ENCODE data around the gene TMEM132D.

The TMEM132D gene

DNA sequence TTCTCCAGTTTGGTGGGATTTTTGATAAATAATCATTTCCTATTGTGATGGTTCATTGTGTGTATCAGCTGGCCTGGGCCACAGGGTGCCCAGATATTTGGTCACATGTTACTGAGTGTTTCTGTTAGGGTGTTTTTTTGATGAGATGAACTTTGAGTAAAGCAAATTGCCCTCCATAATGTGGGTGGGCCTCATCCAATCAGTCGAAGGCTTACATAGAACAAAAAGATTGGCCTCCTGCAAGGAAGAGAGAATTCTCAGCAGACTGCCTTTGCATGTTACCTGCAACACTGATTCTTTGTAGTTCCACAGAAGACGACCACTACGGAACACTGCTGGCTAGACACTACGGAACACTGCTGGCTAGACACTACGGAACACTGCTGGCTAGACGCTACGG lies 609.0 kb downstream of the TMEM132D start:
- no peaks in the 10 kb centered on the region for H3K36me3 ChIP-seq (ENCODE audit: control insufficient read depth in 2 of 2, insufficient read depth in 2 of 2, low read length in 2 of 2)

GRCh38 chr12:129279771-129280170 lies 624.1 kb downstream of the TMEM132D start:
- H3K27me3 ChIP-seq (ENCODE audit: control insufficient read depth in 1 of 2, insufficient read depth in 2 of 2, low read length in 2 of 2) = no peaks in the 10 kb centered on the region
- no peak overlapping the region for H3K9ac ChIP-seq (ENCODE audit: low read length in 2 of 2)
- no peaks in the 10 kb centered on the region for H3K9me3 ChIP-seq (ENCODE audit: control insufficient read depth in 2 of 2, low read length in 2 of 2)
- no peaks in the 10 kb centered on the region for H3K4me1 ChIP-seq (ENCODE audit: control insufficient read depth, insufficient read depth, low read length)
- no peak overlapping the region for H3K27ac ChIP-seq (ENCODE audit: low read length)
- no peaks in the 10 kb centered on the region for H3K36me3 ChIP-seq (ENCODE audit: control insufficient read depth in 2 of 2, insufficient read depth in 2 of 2, low read length in 2 of 2)
- H3K4me3 ChIP-seq (ENCODE audit: low read length in 2 of 2) = no peak overlapping the region

More for the DNA sequence above, 609.0 kb downstream of the TMEM132D start:
- Histone ChIP-seq H3K4me3 (ENCODE audit: low read length in 2 of 2) (no peak overlapping the region), H3K27ac (ENCODE audit: low read length) (no peak overlapping the region), H3K27me3 (ENCODE audit: control insufficient read depth in 1 of 2, insufficient read depth in 2 of 2, low read length in 2 of 2) (peaks cover 0 to 2% of the 10 kb centered on the region in 2 donors), H3K9ac (ENCODE audit: low read length in 2 of 2) (no peak overlapping the region), H3K9me3 (ENCODE audit: control insufficient read depth in 2 of 2, low read length in 2 of 2) (no peaks in the 10 kb centered on the region), H3K4me1 (ENCODE audit: control insufficient read depth, insufficient read depth, low read length) (no peaks in the 10 kb centered on the region)

GRCh38 chr12:129276361-129277060 lies 627.3 kb downstream of the TMEM132D start:
- no peaks in the 10 kb centered on the region for H3K27me3 ChIP-seq (ENCODE audit: control insufficient read depth in 1 of 2, insufficient read depth in 2 of 2, low read length in 2 of 2)
- H3K9me3 ChIP-seq (ENCODE audit: control insufficient read depth in 2 of 2, low read length in 2 of 2) = no peaks in the 10 kb centered on the region
- no peak overlapping the region for H3K9ac ChIP-seq (ENCODE audit: low read length in 2 of 2)
- no peak overlapping the region for H3K27ac ChIP-seq (ENCODE audit: low read length)
- H3K36me3 ChIP-seq (ENCODE audit: control insufficient read depth in 2 of 2, insufficient read depth in 2 of 2, low read length in 2 of 2) = no peaks in the 10 kb centered on the region
- H3K4me3 ChIP-seq (ENCODE audit: low read length in 2 of 2) = no peak overlapping the region
- H3K4me1 ChIP-seq (ENCODE audit: control insufficient read depth, insufficient read depth, low read length) = no peaks in the 10 kb centered on the region

DNA sequence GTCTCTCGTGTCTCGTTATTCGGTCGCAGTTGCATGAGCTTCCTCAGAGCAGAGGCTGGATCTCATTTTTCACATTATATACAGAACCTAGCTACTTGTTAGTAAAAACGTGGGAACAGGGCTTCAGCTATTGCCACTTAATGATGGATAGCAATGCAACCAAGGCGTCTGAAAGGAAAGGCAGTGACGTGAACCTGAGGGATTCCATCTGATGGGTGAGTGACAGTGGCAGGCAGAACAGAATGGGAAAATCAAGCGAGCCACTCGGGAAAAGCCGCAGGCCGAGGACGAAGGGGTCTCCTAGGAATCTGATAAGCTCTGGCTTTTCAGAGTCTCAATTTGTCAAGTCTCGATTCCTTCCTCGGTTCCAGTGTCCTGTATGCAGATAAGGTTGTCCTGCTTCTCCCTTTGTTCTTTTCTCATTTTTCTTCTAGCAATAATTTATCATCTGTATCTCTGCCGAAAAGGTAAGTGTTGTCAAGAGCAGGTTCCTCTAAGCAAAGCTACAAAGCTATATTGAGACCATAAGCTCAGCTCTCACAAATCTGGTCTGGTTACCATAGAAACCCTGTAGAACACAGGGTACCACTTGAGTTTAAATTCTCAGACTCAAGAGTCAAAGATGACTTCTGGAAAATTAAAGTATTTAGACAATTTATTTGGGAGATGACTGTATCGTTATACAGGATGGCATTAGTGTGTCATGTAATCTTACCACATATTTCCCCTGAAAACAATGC lies 633.9 kb downstream of the TMEM132D start:
- Histone ChIP-seq H3K4me3 (ENCODE audit: low read length in 2 of 2) (no peak overlapping the region), H3K9ac (ENCODE audit: low read length in 2 of 2) (no peak overlapping the region), H3K36me3 (ENCODE audit: control insufficient read depth in 2 of 2, insufficient read depth in 2 of 2, low read length in 2 of 2) (no peaks in the 10 kb centered on the region), H3K9me3 (ENCODE audit: control insufficient read depth in 2 of 2, low read length in 2 of 2) (peaks cover 3 to 5% of the 10 kb centered on the region in 2 donors), H3K4me1 (ENCODE audit: control insufficient read depth, insufficient read depth, low read length) (no peaks in the 10 kb centered on the region), H3K27ac (ENCODE audit: low read length) (no peak overlapping the region), H3K27me3 (ENCODE audit: control insufficient read depth in 1 of 2, insufficient read depth in 2 of 2, low read length in 2 of 2) (peaks cover 0 to 2% of the 10 kb centered on the region in 2 donors)

DNA sequence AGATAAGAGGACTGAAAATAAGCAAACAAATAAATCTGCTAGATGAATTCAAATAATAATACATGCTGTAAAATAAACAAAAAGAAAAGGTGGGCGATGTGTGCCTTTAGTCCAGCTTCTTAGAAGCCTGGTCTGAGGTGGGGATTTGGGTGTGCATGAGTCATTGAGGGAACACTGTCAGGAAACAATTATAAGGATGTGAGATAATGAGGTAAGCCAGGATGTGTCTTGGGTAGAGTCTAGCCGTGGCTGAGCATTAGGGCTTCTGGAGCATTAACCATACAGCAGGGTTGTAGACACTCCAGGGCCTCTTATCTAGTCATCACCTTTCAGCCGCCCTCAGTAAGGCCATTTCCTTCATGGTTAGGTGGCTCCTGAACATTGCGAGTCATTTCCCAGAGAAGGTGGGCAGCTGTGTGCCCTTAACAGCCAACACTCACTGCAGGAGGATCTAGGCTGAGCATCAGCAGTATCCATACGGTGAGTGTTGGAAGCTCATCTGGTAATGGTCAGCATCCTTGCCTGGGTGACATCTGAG lies 645.0 kb downstream of the TMEM132D start:
- H3K9me3 ChIP-seq (ENCODE audit: control insufficient read depth in 2 of 2, low read length in 2 of 2) = peaks cover 3 to 9% of the 10 kb centered on the region in 2 donors
- no peak overlapping the region for H3K27ac ChIP-seq (ENCODE audit: low read length)
- no peaks in the 10 kb centered on the region for H3K36me3 ChIP-seq (ENCODE audit: control insufficient read depth in 2 of 2, insufficient read depth in 2 of 2, low read length in 2 of 2)
- H3K4me1 ChIP-seq (ENCODE audit: control insufficient read depth, insufficient read depth, low read length) = no peaks in the 10 kb centered on the region
- no peak overlapping the region for H3K4me3 ChIP-seq (ENCODE audit: low read length in 2 of 2)
- no peaks in the 10 kb centered on the region for H3K27me3 ChIP-seq (ENCODE audit: control insufficient read depth in 1 of 2, insufficient read depth in 2 of 2, low read length in 2 of 2)
- H3K9ac ChIP-seq (ENCODE audit: low read length in 2 of 2) = no peak overlapping the region

DNA sequence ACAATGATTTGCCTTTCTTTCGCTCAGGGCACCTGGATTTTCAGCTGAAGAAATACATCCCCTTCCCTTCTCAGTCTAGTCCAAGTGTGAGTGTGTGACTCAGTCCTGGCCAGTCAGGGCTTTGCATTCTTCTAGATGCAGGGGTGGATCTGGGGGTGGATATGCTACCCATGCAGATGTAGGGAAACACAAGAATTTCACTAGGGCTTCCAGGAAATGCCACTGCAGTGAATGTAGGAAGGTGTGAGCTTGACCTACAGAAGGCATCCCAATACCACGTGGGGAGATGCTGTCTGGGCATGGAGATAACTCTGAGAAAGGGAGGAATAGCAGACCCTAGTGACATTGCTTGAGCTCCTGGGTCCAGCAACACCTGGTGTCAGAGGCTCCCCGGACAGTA lies 646.3 kb downstream of the TMEM132D start:
- H3K9me3 ChIP-seq (ENCODE audit: control insufficient read depth in 2 of 2, low read length in 2 of 2) = peaks cover 0 to 3% of the 10 kb centered on the region in 2 donors
- no peak overlapping the region for H3K27ac ChIP-seq (ENCODE audit: low read length)
- no peaks in the 10 kb centered on the region for H3K4me1 ChIP-seq (ENCODE audit: control insufficient read depth, insufficient read depth, low read length)
- H3K4me3 ChIP-seq (ENCODE audit: low read length in 2 of 2) = no peak overlapping the region
- H3K27me3 ChIP-seq (ENCODE audit: control insufficient read depth in 1 of 2, insufficient read depth in 2 of 2, low read length in 2 of 2) = no peaks in the 10 kb centered on the region
- H3K36me3 ChIP-seq (ENCODE audit: control insufficient read depth in 2 of 2, insufficient read depth in 2 of 2, low read length in 2 of 2) = no peaks in the 10 kb centered on the region
- no peak overlapping the region for H3K9ac ChIP-seq (ENCODE audit: low read length in 2 of 2)

- H3K9ac ChIP-seq (ENCODE audit: low read length in 2 of 2) = no peak overlapping the region
- H3K36me3 ChIP-seq (ENCODE audit: control insufficient read depth in 2 of 2, insufficient read depth in 2 of 2, low read length in 2 of 2) = no peaks in the 10 kb centered on the region
- H3K27ac ChIP-seq (ENCODE audit: low read length) = no peak overlapping the region
- no peaks in the 10 kb centered on the region for H3K27me3 ChIP-seq (ENCODE audit: control insufficient read depth in 1 of 2, insufficient read depth in 2 of 2, low read length in 2 of 2)
- H3K9me3 ChIP-seq (ENCODE audit: control insufficient read depth in 2 of 2, low read length in 2 of 2) = peaks cover 0 to 5% of the 10 kb centered on the region in 2 donors
- no peaks in the 10 kb centered on the region for H3K4me1 ChIP-seq (ENCODE audit: control insufficient read depth, insufficient read depth, low read length)
- H3K4me3 ChIP-seq (ENCODE audit: low read length in 2 of 2) = no peak overlapping the region
Measured at GRCh38 chr12:129246630-129247029, 657.2 kb downstream of the TMEM132D start.

DNA sequence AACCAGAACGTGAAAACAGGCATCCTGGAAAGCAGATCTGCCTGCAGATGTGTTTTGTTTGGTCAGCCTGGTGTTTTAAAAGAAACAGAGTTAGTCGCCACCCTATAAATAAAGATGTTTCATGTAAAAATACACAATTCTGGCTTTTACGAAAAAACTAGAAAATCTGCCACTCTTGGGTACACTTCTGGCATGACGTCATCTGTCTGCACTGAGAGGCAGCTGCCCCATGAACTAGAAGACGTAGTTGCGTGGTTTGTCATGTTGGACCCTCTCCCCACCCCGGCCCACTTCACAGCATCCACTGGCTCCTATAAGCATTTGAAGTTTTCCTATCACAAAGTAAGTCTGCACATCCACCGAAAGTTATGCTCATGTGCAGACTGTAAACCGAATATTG lies 658.1 kb downstream of the TMEM132D start:
- Histone ChIP-seq H3K9me3 (ENCODE audit: control insufficient read depth in 2 of 2, low read length in 2 of 2) (peaks cover 0 to 5% of the 10 kb centered on the region in 2 donors), H3K9ac (ENCODE audit: low read length in 2 of 2) (no peak overlapping the region), H3K4me3 (ENCODE audit: low read length in 2 of 2) (no peak overlapping the region), H3K27ac (ENCODE audit: low read length) (no peak overlapping the region), H3K36me3 (ENCODE audit: control insufficient read depth in 2 of 2, insufficient read depth in 2 of 2, low read length in 2 of 2) (no peaks in the 10 kb centered on the region), H3K27me3 (ENCODE audit: control insufficient read depth in 1 of 2, insufficient read depth in 2 of 2, low read length in 2 of 2) (no peaks in the 10 kb centered on the region), H3K4me1 (ENCODE audit: control insufficient read depth, insufficient read depth, low read length) (no peaks in the 10 kb centered on the region)

DNA sequence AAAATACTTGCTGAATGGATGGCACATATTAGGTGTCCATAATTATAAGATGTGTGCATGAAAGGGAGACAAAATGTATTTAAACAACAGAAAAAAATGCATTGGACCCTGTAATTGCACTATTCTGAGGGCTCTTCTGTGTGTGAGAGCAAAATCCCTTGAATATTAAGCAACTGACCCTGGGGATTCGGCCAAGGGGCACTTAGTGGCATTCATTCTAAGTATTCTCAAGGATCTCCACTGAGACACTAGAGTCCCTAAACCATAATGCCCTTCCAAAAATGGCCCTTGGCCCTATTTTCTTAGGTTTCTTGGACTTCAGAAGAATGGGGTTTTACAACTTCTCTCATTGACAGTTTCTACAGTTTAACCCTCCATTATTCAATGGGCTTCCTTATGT lies 662.0 kb downstream of the TMEM132D start:
- Histone ChIP-seq H3K36me3 (ENCODE audit: control insufficient read depth in 2 of 2, insufficient read depth in 2 of 2, low read length in 2 of 2) (no peaks in the 10 kb centered on the region), H3K27ac (ENCODE audit: low read length) (no peak overlapping the region)

GRCh38 chr12:129237881-129238280 lies 665.9 kb downstream of the TMEM132D start:
- H3K9ac ChIP-seq (ENCODE audit: low read length in 2 of 2) = no peak overlapping the region

More for the DNA sequence above, 662.0 kb downstream of the TMEM132D start:
- Histone ChIP-seq H3K4me3 (ENCODE audit: low read length in 2 of 2) (no peak overlapping the region), H3K9ac (ENCODE audit: low read length in 2 of 2) (no peak overlapping the region), H3K9me3 (ENCODE audit: control insufficient read depth in 2 of 2, low read length in 2 of 2) (peaks cover 3% of the 10 kb centered on the region in 2 donors), H3K4me1 (ENCODE audit: control insufficient read depth, insufficient read depth, low read length) (no peaks in the 10 kb centered on the region), H3K27me3 (ENCODE audit: control insufficient read depth in 1 of 2, insufficient read depth in 2 of 2, low read length in 2 of 2) (no peaks in the 10 kb centered on the region)

GRCh38 chr12:129234209-129234608 lies 669.6 kb downstream of the TMEM132D start:
- H3K4me1 ChIP-seq (ENCODE audit: control insufficient read depth, insufficient read depth, low read length) = no peaks in the 10 kb centered on the region
- H3K9me3 ChIP-seq (ENCODE audit: control insufficient read depth in 2 of 2, low read length in 2 of 2) = peaks cover 0 to 2% of the 10 kb centered on the region in 2 donors
- no peak overlapping the region for H3K4me3 ChIP-seq (ENCODE audit: low read length in 2 of 2)

More at GRCh38 chr12:129237881-129238280, 665.9 kb downstream of the TMEM132D start:
- Histone ChIP-seq H3K27ac (ENCODE audit: low read length) (no peak overlapping the region), H3K9me3 (ENCODE audit: control insufficient read depth in 2 of 2, low read length in 2 of 2) (peaks cover 0 to 3% of the 10 kb centered on the region in 2 donors), H3K4me3 (ENCODE audit: low read length in 2 of 2) (no peak overlapping the region), H3K4me1 (ENCODE audit: control insufficient read depth, insufficient read depth, low read length) (no peaks in the 10 kb centered on the region), H3K36me3 (ENCODE audit: control insufficient read depth in 2 of 2, insufficient read depth in 2 of 2, low read length in 2 of 2) (no peaks in the 10 kb centered on the region), H3K27me3 (ENCODE audit: control insufficient read depth in 1 of 2, insufficient read depth in 2 of 2, low read length in 2 of 2) (no peaks in the 10 kb centered on the region)

More at GRCh38 chr12:129234209-129234608, 669.6 kb downstream of the TMEM132D start:
- no peaks in the 10 kb centered on the region for H3K27me3 ChIP-seq (ENCODE audit: control insufficient read depth in 1 of 2, insufficient read depth in 2 of 2, low read length in 2 of 2)
- H3K9ac ChIP-seq (ENCODE audit: low read length in 2 of 2) = no peak overlapping the region
- H3K36me3 ChIP-seq (ENCODE audit: control insufficient read depth in 2 of 2, insufficient read depth in 2 of 2, low read length in 2 of 2) = no peaks in the 10 kb centered on the region
- no peak overlapping the region for H3K27ac ChIP-seq (ENCODE audit: low read length)
